ENCODE results near the gene RAB34. TPM values are rescaled to one million over a fixed set of nuclear protein-coding genes. Genes with fewer than 3 reads are reported as not detected.

RAB34 gene
- total RNA-seq, 1 donor from 2014 or later: 21.3 TPM

DNA sequence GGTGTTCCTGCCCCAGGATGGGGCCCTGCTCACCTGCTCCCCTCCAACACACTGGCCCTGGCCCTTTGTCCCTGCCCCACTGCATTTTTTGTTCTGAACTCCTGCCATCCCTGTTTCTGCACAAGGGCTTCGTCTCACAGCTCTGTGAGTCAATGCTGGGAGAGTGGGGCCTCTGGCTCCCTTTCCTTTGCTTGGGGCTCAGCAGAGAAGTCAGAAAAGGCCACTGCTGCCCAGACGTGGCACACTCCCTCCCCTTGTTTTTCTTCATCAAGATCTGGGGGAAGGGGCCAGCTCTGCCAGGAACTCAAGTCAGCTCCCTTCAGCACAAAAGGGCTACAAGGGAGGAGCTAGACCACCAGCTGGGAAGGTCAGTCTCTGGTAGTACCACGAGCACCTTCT lies 14.9 kb downstream of the RAB34 start:
- H3K4me3 Mint-ChIP-seq: no peak overlapping the region
- H3K27ac Mint-ChIP-seq: no peak overlapping the region
- no peaks in the 10 kb centered on the region for H3K9me3 Mint-ChIP-seq
- intact Hi-C loops (cut with micrococcal nuclease): no loop called here
- DNase-seq (no peak), ATAC-seq (ENCODE audit: low read depth) (no peak)
- ChIA-PET POLR2A (interaction anchor here (1.4 kb wide), 1 partner anchor 8 kb away, joined by 5 read pairs; the partner anchor contains the start of gene PROCA1), CTCF (no interaction called here)
- no peaks in the 10 kb centered on the region for H3K27me3 Mint-ChIP-seq
- peaks cover 75% of the 10 kb centered on the region for H3K36me3 Mint-ChIP-seq (ENCODE audit: low read depth)
- no peaks in the 10 kb centered on the region for H3K4me1 Mint-ChIP-seq
- TF ChIP-seq, protein P1, sequence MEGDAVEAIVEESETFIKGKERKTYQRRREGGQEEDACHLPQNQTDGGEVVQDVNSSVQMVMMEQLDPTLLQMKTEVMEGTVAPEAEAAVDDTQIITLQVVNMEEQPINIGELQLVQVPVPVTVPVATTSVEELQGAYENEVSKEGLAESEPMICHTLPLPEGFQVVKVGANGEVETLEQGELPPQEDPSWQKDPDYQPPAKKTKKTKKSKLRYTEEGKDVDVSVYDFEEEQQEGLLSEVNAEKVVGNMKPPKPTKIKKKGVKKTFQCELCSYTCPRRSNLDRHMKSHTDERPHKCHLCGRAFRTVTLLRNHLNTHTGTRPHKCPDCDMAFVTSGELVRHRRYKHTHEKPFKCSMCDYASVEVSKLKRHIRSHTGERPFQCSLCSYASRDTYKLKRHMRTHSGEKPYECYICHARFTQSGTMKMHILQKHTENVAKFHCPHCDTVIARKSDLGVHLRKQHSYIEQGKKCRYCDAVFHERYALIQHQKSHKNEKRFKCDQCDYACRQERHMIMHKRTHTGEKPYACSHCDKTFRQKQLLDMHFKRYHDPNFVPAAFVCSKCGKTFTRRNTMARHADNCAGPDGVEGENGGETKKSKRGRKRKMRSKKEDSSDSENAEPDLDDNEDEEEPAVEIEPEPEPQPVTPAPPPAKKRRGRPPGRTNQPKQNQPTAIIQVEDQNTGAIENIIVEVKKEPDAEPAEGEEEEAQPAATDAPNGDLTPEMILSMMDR (IDR thresholded peaks at IDR 0.05): no peak

DNA sequence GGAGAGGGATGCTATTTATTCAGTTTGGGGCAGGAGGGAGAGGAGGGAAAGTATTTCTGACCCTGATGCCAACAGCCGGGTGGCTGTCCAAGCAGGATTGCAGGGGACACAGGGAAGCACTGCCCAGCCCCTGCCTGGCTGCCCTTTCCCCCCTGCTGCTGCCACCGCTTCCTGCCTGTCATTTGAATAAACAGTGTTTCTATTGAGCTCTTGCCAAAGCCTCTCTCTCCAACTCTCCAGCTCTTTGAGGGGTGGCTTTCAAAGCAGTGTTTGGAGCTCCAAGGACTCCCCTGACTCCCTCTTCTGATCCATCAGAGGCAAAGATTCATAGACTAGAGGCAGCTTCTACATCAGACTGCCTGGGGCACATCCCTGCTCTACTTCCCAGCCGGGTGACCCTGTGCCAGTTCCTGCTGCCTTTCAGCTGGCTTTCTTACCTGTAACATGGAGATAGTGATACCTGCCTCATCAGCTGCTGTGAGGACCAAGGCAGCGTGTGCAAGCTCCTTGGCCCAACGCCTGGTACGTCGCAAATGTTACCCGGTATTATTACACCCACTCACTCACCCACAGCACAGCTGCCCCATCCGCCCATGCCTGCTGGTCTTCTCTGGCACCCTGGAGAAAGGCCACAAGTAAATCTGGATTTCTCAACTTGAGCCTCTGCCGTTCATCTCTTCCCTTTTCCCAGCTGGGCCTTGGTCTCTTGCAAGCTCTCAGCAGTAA lies 15.5 kb downstream of the RAB34 start:
- ChIA-PET POLR2A (interaction anchor here (1.4 kb wide), 1 partner anchor 9 kb away, joined by 5 read pairs; the partner anchor contains the start of gene PROCA1), CTCF (no interaction called here)
- H3K4me3 Mint-ChIP-seq: no peak overlapping the region

DNA sequence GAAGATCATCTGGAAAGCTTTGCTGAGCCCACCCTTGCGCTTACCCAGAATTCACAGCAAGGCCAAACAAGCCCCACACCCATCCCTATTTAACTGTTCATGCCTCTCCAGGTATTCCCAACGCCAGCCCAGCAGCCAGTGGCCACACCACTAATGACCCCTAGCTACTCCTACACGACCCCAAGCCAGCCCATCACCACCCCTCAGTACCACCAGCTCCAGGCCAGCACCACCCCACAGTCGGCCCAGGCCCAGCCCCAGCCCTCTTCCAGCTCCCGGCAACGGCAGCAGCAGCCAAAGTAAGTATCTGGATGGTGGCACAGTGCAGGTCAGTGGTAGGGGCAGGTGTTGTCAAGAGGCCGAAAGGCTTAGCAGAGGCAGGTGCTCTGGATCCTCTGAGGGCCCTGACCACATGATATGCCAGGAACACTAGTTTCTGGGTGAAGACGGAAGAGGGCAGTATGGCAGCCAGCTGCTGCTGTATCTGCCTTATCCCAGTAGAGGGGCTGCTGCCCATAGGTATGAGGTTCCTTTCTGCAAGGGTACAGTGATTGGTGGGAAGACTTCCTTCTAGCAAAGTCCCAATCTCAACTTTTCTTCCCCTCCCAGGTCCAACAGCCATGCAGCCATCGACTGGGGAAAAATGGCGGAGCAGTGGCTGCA lies 16.7 kb downstream of the RAB34 start:
- intact Hi-C loops (cut with micrococcal nuclease): no loop called here
- TF ChIP-seq, protein P1 (IDR thresholded peaks at IDR 0.05): no peak
- H3K27ac Mint-ChIP-seq: no peak overlapping the region
- no peaks in the 10 kb centered on the region for H3K4me1 Mint-ChIP-seq
- H3K27me3 Mint-ChIP-seq: no peaks in the 10 kb centered on the region
- ATAC-seq (ENCODE audit: low read depth): no peak
- POLR2A ChIA-PET: no interaction called here
- no peak overlapping the region for H3K4me3 Mint-ChIP-seq
- H3K9me3 Mint-ChIP-seq: no peaks in the 10 kb centered on the region
- DNase-seq: no peak
- CTCF ChIA-PET: no interaction called here
- peaks cover 91% of the 10 kb centered on the region for H3K36me3 Mint-ChIP-seq (ENCODE audit: low read depth)

More for the DNA sequence above, 15.5 kb downstream of the RAB34 start:
- Mint-ChIP-seq H3K9me3 (no peaks in the 10 kb centered on the region), H3K4me1 (no peaks in the 10 kb centered on the region), H3K36me3 (ENCODE audit: low read depth) (peaks cover 81% of the 10 kb centered on the region), H3K27me3 (no peaks in the 10 kb centered on the region), H3K27ac (no peak overlapping the region)
- no peak for ATAC-seq (ENCODE audit: low read depth)
- intact Hi-C loops (cut with micrococcal nuclease): no loop called here
- no peak for DNase-seq
- TF ChIP-seq, protein P1 (IDR thresholded peaks at IDR 0.05): no peak

DNA sequence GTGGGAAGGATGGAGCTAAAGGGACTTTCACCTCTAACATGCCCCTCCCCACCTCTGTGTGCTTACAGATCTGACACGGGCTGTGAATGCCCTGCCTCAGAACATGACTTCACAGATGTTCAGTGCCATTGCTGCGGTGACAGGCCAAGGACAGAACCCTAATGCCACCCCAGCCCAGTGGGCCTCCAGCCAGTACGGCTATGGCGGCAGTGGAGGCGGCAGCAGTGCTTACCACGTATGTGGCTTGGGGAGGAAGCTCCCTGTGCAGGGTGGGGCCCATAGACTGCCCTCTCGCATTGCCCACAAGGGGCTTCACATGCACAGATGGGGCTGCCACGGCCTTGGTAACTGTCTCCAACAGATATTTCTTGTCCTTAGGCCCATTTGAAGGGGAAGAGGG lies 17.4 kb downstream of the RAB34 start:
- intact Hi-C loops (cut with micrococcal nuclease): no loop called here
- ChIA-PET POLR2A (interaction anchor here (0.6 kb wide), 1 partner anchor 99 kb away, joined by 5 read pairs; no protein-coding TSS in a partner anchor), CTCF (no interaction called here)

More for the DNA sequence above, 17.4 kb downstream of the RAB34 start:
- TF ChIP-seq, protein P1 (IDR thresholded peaks at IDR 0.05): no peak
- Mint-ChIP-seq H3K4me3 (no peak overlapping the region), H3K27ac (no peak overlapping the region), H3K27me3 (no peaks in the 10 kb centered on the region), H3K4me1 (no peaks in the 10 kb centered on the region), H3K36me3 (ENCODE audit: low read depth) (peaks cover 91% of the 10 kb centered on the region), H3K9me3 (no peaks in the 10 kb centered on the region)
- ATAC-seq (ENCODE audit: low read depth) (no peak), DNase-seq (no peak)
